ENCODE results near the gene C12orf50.

- TF ChIP-seq, protein P1, sequence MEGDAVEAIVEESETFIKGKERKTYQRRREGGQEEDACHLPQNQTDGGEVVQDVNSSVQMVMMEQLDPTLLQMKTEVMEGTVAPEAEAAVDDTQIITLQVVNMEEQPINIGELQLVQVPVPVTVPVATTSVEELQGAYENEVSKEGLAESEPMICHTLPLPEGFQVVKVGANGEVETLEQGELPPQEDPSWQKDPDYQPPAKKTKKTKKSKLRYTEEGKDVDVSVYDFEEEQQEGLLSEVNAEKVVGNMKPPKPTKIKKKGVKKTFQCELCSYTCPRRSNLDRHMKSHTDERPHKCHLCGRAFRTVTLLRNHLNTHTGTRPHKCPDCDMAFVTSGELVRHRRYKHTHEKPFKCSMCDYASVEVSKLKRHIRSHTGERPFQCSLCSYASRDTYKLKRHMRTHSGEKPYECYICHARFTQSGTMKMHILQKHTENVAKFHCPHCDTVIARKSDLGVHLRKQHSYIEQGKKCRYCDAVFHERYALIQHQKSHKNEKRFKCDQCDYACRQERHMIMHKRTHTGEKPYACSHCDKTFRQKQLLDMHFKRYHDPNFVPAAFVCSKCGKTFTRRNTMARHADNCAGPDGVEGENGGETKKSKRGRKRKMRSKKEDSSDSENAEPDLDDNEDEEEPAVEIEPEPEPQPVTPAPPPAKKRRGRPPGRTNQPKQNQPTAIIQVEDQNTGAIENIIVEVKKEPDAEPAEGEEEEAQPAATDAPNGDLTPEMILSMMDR (conservative IDR thresholded peaks at IDR 0.05; ENCODE audit: low read depth in 2 of 2): no peak
- no peak for TF ChIP-seq EZH2 (IDR thresholded peaks at IDR 0.05; ENCODE audit: low read depth, unreplicated experiment)
- TF ChIP-seq, protein P2, sequence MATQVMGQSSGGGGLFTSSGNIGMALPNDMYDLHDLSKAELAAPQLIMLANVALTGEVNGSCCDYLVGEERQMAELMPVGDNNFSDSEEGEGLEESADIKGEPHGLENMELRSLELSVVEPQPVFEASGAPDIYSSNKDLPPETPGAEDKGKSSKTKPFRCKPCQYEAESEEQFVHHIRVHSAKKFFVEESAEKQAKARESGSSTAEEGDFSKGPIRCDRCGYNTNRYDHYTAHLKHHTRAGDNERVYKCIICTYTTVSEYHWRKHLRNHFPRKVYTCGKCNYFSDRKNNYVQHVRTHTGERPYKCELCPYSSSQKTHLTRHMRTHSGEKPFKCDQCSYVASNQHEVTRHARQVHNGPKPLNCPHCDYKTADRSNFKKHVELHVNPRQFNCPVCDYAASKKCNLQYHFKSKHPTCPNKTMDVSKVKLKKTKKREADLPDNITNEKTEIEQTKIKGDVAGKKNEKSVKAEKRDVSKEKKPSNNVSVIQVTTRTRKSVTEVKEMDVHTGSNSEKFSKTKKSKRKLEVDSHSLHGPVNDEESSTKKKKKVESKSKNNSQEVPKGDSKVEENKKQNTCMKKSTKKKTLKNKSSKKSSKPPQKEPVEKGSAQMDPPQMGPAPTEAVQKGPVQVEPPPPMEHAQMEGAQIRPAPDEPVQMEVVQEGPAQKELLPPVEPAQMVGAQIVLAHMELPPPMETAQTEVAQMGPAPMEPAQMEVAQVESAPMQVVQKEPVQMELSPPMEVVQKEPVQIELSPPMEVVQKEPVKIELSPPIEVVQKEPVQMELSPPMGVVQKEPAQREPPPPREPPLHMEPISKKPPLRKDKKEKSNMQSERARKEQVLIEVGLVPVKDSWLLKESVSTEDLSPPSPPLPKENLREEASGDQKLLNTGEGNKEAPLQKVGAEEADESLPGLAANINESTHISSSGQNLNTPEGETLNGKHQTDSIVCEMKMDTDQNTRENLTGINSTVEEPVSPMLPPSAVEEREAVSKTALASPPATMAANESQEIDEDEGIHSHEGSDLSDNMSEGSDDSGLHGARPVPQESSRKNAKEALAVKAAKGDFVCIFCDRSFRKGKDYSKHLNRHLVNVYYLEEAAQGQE (IDR thresholded peaks at IDR 0.05; ENCODE audit: unreplicated experiment): no peak
- no peak for TF ChIP-seq ZNF331 (CRISPR knock-in tag; IDR thresholded peaks at IDR 0.05; ENCODE audit: low read depth)
- no peak for TF ChIP-seq POLR2AphosphoS5 (IDR thresholded peaks at IDR 0.05; ENCODE audit: low read depth)
- TF ChIP-seq CREB1 (CRISPR knock-in tag; IDR thresholded peaks at IDR 0.05; ENCODE audit: low read depth): no peak
- no peak for TF ChIP-seq EZH2phosphoT487 (IDR thresholded peaks at IDR 0.05; ENCODE audit: unreplicated experiment)
- no peak for TF ChIP-seq ZNF114 (CRISPR knock-in tag; IDR thresholded peaks at IDR 0.05)
- TF ChIP-seq NANOG (IDR thresholded peaks at IDR 0.05; ENCODE audit: borderline replicate concordance): no peak
- TF ChIP-seq STAT1 (IDR thresholded peaks at IDR 0.05; ENCODE audit: unreplicated experiment): no peak
Observed at GRCh38 chr12:87933991-87934390, 95.2 kb downstream of the C12orf50 start.
